ENCODE results near the gene CDC40. TPM values are rescaled to one million over a fixed set of nuclear protein-coding genes. Genes with fewer than 3 reads are reported as not detected.

The CDC40 gene
- total RNA-seq, 1 experiment from 2014 or later, result 39.5 TPM

- Histone ChIP-seq H3K4me2 (ENCODE audit: low read depth, low read length, poor library complexity, severe bottlenecking) (no peak overlapping the region), H3K9me2 (replicated peaks; ENCODE audit: insufficient read depth, low read length) (no peaks in the 10 kb centered on the region), H4K20me1 (ENCODE audit: insufficient read depth, low read depth, low read length) (no peaks in the 10 kb centered on the region)
Measured at GRCh38 chr6:110190726-110191125, 10.5 kb downstream of the CDC40 start.

GRCh38 chr6:110191477-110191876 lies 11.2 kb downstream of the CDC40 start:
- Histone ChIP-seq H3K36me3 (ENCODE audit: insufficient read depth, low read length) (peaks cover 36% of the 10 kb centered on the region), H3K9me2 (replicated peaks; ENCODE audit: insufficient read depth, low read length) (no peaks in the 10 kb centered on the region), H3K9me3 (ENCODE audit: low read length) (no peaks in the 10 kb centered on the region), H3K4me3 (ENCODE audit: low read length) (no peak overlapping the region), H3K9ac (ENCODE audit: low read length) (no peak overlapping the region), H4K20me1 (ENCODE audit: insufficient read depth, low read depth, low read length) (no peaks in the 10 kb centered on the region), H3K4me1 (ENCODE audit: low read length) (peaks cover 65% of the 10 kb centered on the region), H3K27me3 (ENCODE audit: low read length) (no peaks in the 10 kb centered on the region), H3K4me2 (ENCODE audit: low read depth, low read length, poor library complexity, severe bottlenecking) (no peak overlapping the region), H3K27ac (ENCODE audit: low read length) (0 out of 2 replicates have a peak overlapping the region, but pooled peaks have one; percentile 8), H2AFZ (ENCODE audit: low read length) (no peak overlapping the region), H3K79me2 (ENCODE audit: low read length) (peaks cover 99% of the 10 kb centered on the region)
- DNase-seq, result no peak

More at GRCh38 chr6:110190726-110191125, 10.5 kb downstream of the CDC40 start:
- Histone ChIP-seq H3K4me1 (ENCODE audit: low read length) (peaks cover 65% of the 10 kb centered on the region), H3K79me2 (ENCODE audit: low read length) (peaks cover 99% of the 10 kb centered on the region), H3K4me3 (ENCODE audit: low read length) (no peak overlapping the region), H3K36me3 (ENCODE audit: insufficient read depth, low read length) (peaks cover 29% of the 10 kb centered on the region), H3K27me3 (ENCODE audit: low read length) (no peaks in the 10 kb centered on the region), H3K9me3 (ENCODE audit: low read length) (no peaks in the 10 kb centered on the region), H3K9ac (ENCODE audit: low read length) (no peak overlapping the region), H3K27ac (ENCODE audit: low read length) (0 out of 2 replicates have a peak overlapping the region, but pooled peaks have one; percentile 8), H2AFZ (ENCODE audit: low read length) (no peak overlapping the region)
- DNase-seq, result no peak

- no peaks in the 10 kb centered on the region for H3K9me3 ChIP-seq (ENCODE audit: low read length)
- peaks cover 49% of the 10 kb centered on the region for H3K4me1 ChIP-seq (ENCODE audit: low read length)
- peaks cover 98% of the 10 kb centered on the region for H3K79me2 ChIP-seq (ENCODE audit: low read length)
- no peaks in the 10 kb centered on the region for H3K27me3 ChIP-seq (ENCODE audit: low read length)
- H3K9ac ChIP-seq (ENCODE audit: low read length), result no peak overlapping the region
- no peaks in the 10 kb centered on the region for H4K20me1 ChIP-seq (ENCODE audit: insufficient read depth, low read depth, low read length)
- no peak overlapping the region for H2AFZ ChIP-seq (ENCODE audit: low read length)
- peaks cover 51% of the 10 kb centered on the region for H3K36me3 ChIP-seq (ENCODE audit: insufficient read depth, low read length)
- H3K27ac ChIP-seq (ENCODE audit: low read length), result no peak overlapping the region
- DNase-seq, result no peak
- H3K4me3 ChIP-seq (ENCODE audit: low read length), result no peak overlapping the region
- no peak overlapping the region for H3K4me2 ChIP-seq (ENCODE audit: low read depth, low read length, poor library complexity, severe bottlenecking)
- H3K9me2 ChIP-seq (replicated peaks; ENCODE audit: insufficient read depth, low read length), result no peaks in the 10 kb centered on the region
Measured at GRCh38 chr6:110195639-110196038, 15.4 kb downstream of the CDC40 start.

- H3K27me3 ChIP-seq (ENCODE audit: low read length), result no peaks in the 10 kb centered on the region
- H3K27ac ChIP-seq (ENCODE audit: low read length), result no peak overlapping the region
- no peak overlapping the region for H3K9ac ChIP-seq (ENCODE audit: low read length)
- H3K4me2 ChIP-seq (ENCODE audit: low read depth, low read length, poor library complexity, severe bottlenecking), result no peak overlapping the region
- H3K4me3 ChIP-seq (ENCODE audit: low read length), result no peak overlapping the region
- peaks cover 51% of the 10 kb centered on the region for H3K36me3 ChIP-seq (ENCODE audit: insufficient read depth, low read length)
- no peak for DNase-seq
- H3K9me3 ChIP-seq (ENCODE audit: low read length), result no peaks in the 10 kb centered on the region
- H3K9me2 ChIP-seq (replicated peaks; ENCODE audit: insufficient read depth, low read length), result no peaks in the 10 kb centered on the region
- peaks cover 98% of the 10 kb centered on the region for H3K79me2 ChIP-seq (ENCODE audit: low read length)
- no peaks in the 10 kb centered on the region for H4K20me1 ChIP-seq (ENCODE audit: insufficient read depth, low read depth, low read length)
- H2AFZ ChIP-seq (ENCODE audit: low read length), result no peak overlapping the region
- peaks cover 51% of the 10 kb centered on the region for H3K4me1 ChIP-seq (ENCODE audit: low read length)
Measured at GRCh38 chr6:110196874-110197273, 16.6 kb downstream of the CDC40 start.

- H2AFZ ChIP-seq (ENCODE audit: low read length), result no peak overlapping the region
- H3K4me2 ChIP-seq (ENCODE audit: low read depth, low read length, poor library complexity, severe bottlenecking), result no peak overlapping the region
- H3K4me3 ChIP-seq (ENCODE audit: low read length), result no peak overlapping the region
- H3K4me1 ChIP-seq (ENCODE audit: low read length), result peaks cover 60% of the 10 kb centered on the region
- no peak for DNase-seq
- no peaks in the 10 kb centered on the region for H3K9me2 ChIP-seq (replicated peaks; ENCODE audit: insufficient read depth, low read length)
- peaks cover 99% of the 10 kb centered on the region for H3K79me2 ChIP-seq (ENCODE audit: low read length)
- H4K20me1 ChIP-seq (ENCODE audit: insufficient read depth, low read depth, low read length), result no peaks in the 10 kb centered on the region
- H3K9me3 ChIP-seq (ENCODE audit: low read length), result no peaks in the 10 kb centered on the region
- no peaks in the 10 kb centered on the region for H3K27me3 ChIP-seq (ENCODE audit: low read length)
- H3K27ac ChIP-seq (ENCODE audit: low read length), result no peak overlapping the region
- peaks cover 43% of the 10 kb centered on the region for H3K36me3 ChIP-seq (ENCODE audit: insufficient read depth, low read length)
- no peak overlapping the region for H3K9ac ChIP-seq (ENCODE audit: low read length)
Measured at GRCh38 chr6:110198561-110198960, 18.3 kb downstream of the CDC40 start.

GRCh38 chr6:110201151-110201884 lies 21.1 kb downstream of the CDC40 start:
- H2AFZ ChIP-seq (ENCODE audit: low read length), result no peak overlapping the region
- peaks cover 81% of the 10 kb centered on the region for H3K4me1 ChIP-seq (ENCODE audit: low read length)
- peak; percentile 74 for DNase-seq
- H3K36me3 ChIP-seq (ENCODE audit: insufficient read depth, low read length), result peaks cover 17% of the 10 kb centered on the region
- H3K9ac ChIP-seq (ENCODE audit: low read length), result peak overlapping the region; percentile 25
- H3K27me3 ChIP-seq (ENCODE audit: low read length), result no peaks in the 10 kb centered on the region
- H3K4me3 ChIP-seq (ENCODE audit: low read length), result peak overlapping the region; percentile 37
- peak overlapping the region; percentile 85 for H3K27ac ChIP-seq (ENCODE audit: low read length)
- H4K20me1 ChIP-seq (ENCODE audit: insufficient read depth, low read depth, low read length), result no peaks in the 10 kb centered on the region
- H3K79me2 ChIP-seq (ENCODE audit: low read length), result peaks cover 88% of the 10 kb centered on the region
- H3K9me2 ChIP-seq (replicated peaks; ENCODE audit: insufficient read depth, low read length), result no peaks in the 10 kb centered on the region
- no peaks in the 10 kb centered on the region for H3K9me3 ChIP-seq (ENCODE audit: low read length)
- H3K4me2 ChIP-seq (ENCODE audit: low read depth, low read length, poor library complexity, severe bottlenecking), result peak overlapping the region; percentile 71

- peaks cover 46% of the 10 kb centered on the region for H3K36me3 ChIP-seq (ENCODE audit: insufficient read depth, low read length)
- peaks cover 64% of the 10 kb centered on the region for H3K79me2 ChIP-seq (ENCODE audit: low read length)
- no peak overlapping the region for H3K9ac ChIP-seq (ENCODE audit: low read length)
- H3K4me3 ChIP-seq (ENCODE audit: low read length), result no peak overlapping the region
- H2AFZ ChIP-seq (ENCODE audit: low read length), result no peak overlapping the region
- no peaks in the 10 kb centered on the region for H4K20me1 ChIP-seq (ENCODE audit: insufficient read depth, low read depth, low read length)
- no peak overlapping the region; the same call in 1 of the 2 replicates for H3K27ac ChIP-seq (ENCODE audit: low read length)
- no peaks in the 10 kb centered on the region for H3K27me3 ChIP-seq (ENCODE audit: low read length)
- DNase-seq, result no peak
- no peak overlapping the region for H3K4me2 ChIP-seq (ENCODE audit: low read depth, low read length, poor library complexity, severe bottlenecking)
- no peaks in the 10 kb centered on the region for H3K9me2 ChIP-seq (replicated peaks; ENCODE audit: insufficient read depth, low read length)
- peaks cover 48% of the 10 kb centered on the region for H3K4me1 ChIP-seq (ENCODE audit: low read length)
- no peaks in the 10 kb centered on the region for H3K9me3 ChIP-seq (ENCODE audit: low read length)
Measured at GRCh38 chr6:110207652-110208051, 27.4 kb downstream of the CDC40 start.

GRCh38 chr6:110211753-110212152 lies 31.5 kb downstream of the CDC40 start:
- no peaks in the 10 kb centered on the region for H3K9me3 ChIP-seq (ENCODE audit: low read length)
- H2AFZ ChIP-seq (ENCODE audit: low read length), result no peak overlapping the region
- DNase-seq, result no peak
- peaks cover 8% of the 10 kb centered on the region for H3K4me1 ChIP-seq (ENCODE audit: low read length)
- no peak overlapping the region for H3K4me2 ChIP-seq (ENCODE audit: low read depth, low read length, poor library complexity, severe bottlenecking)
- peaks cover 73% of the 10 kb centered on the region for H3K36me3 ChIP-seq (ENCODE audit: insufficient read depth, low read length)
- no peaks in the 10 kb centered on the region for H3K27me3 ChIP-seq (ENCODE audit: low read length)
- H3K4me3 ChIP-seq (ENCODE audit: low read length), result no peak overlapping the region
- no peaks in the 10 kb centered on the region for H3K9me2 ChIP-seq (replicated peaks; ENCODE audit: insufficient read depth, low read length)
- H3K9ac ChIP-seq (ENCODE audit: low read length), result no peak overlapping the region
- no peak overlapping the region for H3K27ac ChIP-seq (ENCODE audit: low read length)
- no peaks in the 10 kb centered on the region for H4K20me1 ChIP-seq (ENCODE audit: insufficient read depth, low read depth, low read length)
- H3K79me2 ChIP-seq (ENCODE audit: low read length), result peaks cover 37% of the 10 kb centered on the region
